Effector CD8-positive, alpha-beta T cell (primary cell): ENCODE measurements around the gene ZNF19.
"Not testable (repeated sequence)": the region's sequence is repeated elsewhere in the genome, so short reads cannot be mapped to it uniquely, and the experiment has no call there.

Experiments
- DNase-seq: peaks from one replicate; lab custom pipeline; 2025; lab: John Stamatoyannopoulos, UW
- total RNA-seq, 4 experiments: gene quantifications; one replicate each; lab custom pipeline; 2026; lab: John Stamatoyannopoulos, UW

The ZNF19 gene
- total RNA-seq: 1.3 to 3.8 (median 3.0) reads per million in 4 experiments

- no peak for DNase-seq
These were observed at the start of gene ZNF19 for GRCh38 chr16:71489122-71489521. TSS of gene ZNF19 (minus strand) at chr16:71489324. CDS start at chr16:71482114, 7,210 bp downstream.

GRCh38 chr16:71537643-71538042 lies 48.5 kb upstream of the ZNF19 start:
- no peak for DNase-seq

- no peak for DNase-seq
These were observed 47.8 kb upstream of the ZNF19 start for GRCh38 chr16:71536752-71537499.

GRCh38 chr16:71532366-71532765 lies 43.2 kb upstream of the ZNF19 start:
- no peak for DNase-seq

- DNase-seq: no peak
These were observed 39.7 kb upstream of the ZNF19 start for GRCh38 chr16:71528863-71529262.

GRCh38 chr16:71528257-71528656 lies 39.1 kb upstream of the ZNF19 start:
- DNase-seq: no peak

- DNase-seq: no peak
These were observed 37.0 kb upstream of the ZNF19 start, which contains the start of gene CHST4 for GRCh38 chr16:71526111-71526631. TSS of gene CHST4 (plus strand) at chr16:71526426. CDS start at chr16:71536678, 10,252 bp downstream.

GRCh38 chr16:71524566-71525553 lies 35.7 kb upstream of the ZNF19 start:
- no peak for DNase-seq

- DNase-seq: no peak
These were observed 31.4 kb upstream of the ZNF19 start for GRCh38 chr16:71520550-71520949.

GRCh38 chr16:71515026-71515425 lies 25.9 kb upstream of the ZNF19 start:
- no peak for DNase-seq

GRCh38 chr16:71514476-71514875 lies 25.4 kb upstream of the ZNF19 start:
- DNase-seq: no peak

- no peak for DNase-seq
These were observed 24.2 kb upstream of the ZNF19 start for GRCh38 chr16:71513302-71513701.

GRCh38 chr16:71507061-71507460 lies 17.9 kb upstream of the ZNF19 start:
- DNase-seq: no peak

- no peak for DNase-seq
These were observed 15.8 kb upstream of the ZNF19 start for GRCh38 chr16:71504901-71505300.

- DNase-seq: not testable (repeated sequence)
These were observed 14.9 kb upstream of the ZNF19 start for GRCh38 chr16:71504051-71504450.

- no peak for DNase-seq
These were observed 12.4 kb upstream of the ZNF19 start for GRCh38 chr16:71501547-71501946.

GRCh38 chr16:71500964-71501363 lies 11.8 kb upstream of the ZNF19 start:
- no peak for DNase-seq

- peak; percentile 6 for DNase-seq
These were observed 10.7 kb upstream of the ZNF19 start for GRCh38 chr16:71499775-71500364.

- no peak for DNase-seq
These were observed 8.9 kb upstream of the ZNF19 start for GRCh38 chr16:71498031-71498430.

GRCh38 chr16:71493213-71493612 lies 4.1 kb upstream of the ZNF19 start:
- DNase-seq: no peak

- no peak for DNase-seq
These were observed 3.7 kb upstream of the ZNF19 start for GRCh38 chr16:71492786-71493185.

- no peak for DNase-seq
These were observed 1.9 kb upstream of the ZNF19 start for GRCh38 chr16:71491054-71491453.
